ENCODE measurements around the gene RAET1G. TPM values are rescaled to one million over a fixed set of nuclear protein-coding genes. Genes with fewer than 3 reads are reported as not detected.

The RAET1G gene
- total RNA-seq, 1 donor from 2014 or later = 0.73 TPM

DNA sequence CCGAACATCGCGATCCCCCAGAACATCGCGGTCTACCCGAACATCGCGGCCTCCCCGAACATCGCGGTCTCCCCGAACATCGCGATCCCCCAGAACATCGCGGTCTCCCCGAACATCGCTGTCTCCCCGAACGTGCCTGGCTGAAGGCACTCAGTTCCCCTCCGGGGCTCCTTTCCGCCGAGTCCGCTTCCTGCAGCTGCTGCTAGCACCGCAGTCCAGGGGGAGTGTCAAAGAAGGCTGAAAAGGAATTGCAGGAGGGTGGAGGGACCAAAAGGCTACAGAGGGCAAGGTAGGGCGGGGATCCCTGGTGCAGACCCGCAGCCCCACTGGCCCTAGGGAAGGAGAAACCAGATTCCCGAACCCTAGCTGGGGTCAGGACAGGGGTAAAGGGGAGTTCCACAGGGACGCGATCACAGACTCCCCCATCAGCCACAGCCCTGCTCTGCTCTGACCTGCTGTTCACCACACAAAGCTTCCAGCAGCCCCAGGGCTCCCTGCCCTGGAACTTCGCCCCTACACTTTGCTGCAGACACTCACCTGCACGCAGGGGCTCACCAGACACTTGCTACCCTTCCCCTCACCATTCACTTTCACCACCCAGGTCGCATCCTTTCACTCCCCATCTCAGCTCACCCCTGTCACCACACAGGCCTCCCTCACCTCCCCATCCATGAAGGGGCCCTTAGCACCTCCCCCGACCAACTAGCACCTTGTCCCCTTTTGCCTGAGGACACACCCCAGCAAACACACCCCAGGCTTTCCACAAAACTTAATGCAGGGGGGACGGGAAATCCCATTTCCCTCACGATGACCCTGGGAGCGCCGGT is 42.5 kb upstream of the RAET1G start:
- Mint-ChIP-seq H3K36me3 (ENCODE audit: unreplicated experiment) (peaks cover 3% of the 10 kb centered on the region), H3K9me3 (ENCODE audit: unreplicated experiment) (no peaks in the 10 kb centered on the region), H3K4me3 (ENCODE audit: unreplicated experiment) (peak overlapping the region; percentile 84), H3K27ac (ENCODE audit: unreplicated experiment) (peak overlapping the region; percentile 70), H3K4me1 (ENCODE audit: unreplicated experiment) (peaks cover 23% of the 10 kb centered on the region), H3K27me3 (ENCODE audit: unreplicated experiment) (peaks cover 45% of the 10 kb centered on the region)
- no peak for DNase-seq (ENCODE audit: extremely low spot score, unreplicated experiment)
- TF ChIP-seq, protein P1, sequence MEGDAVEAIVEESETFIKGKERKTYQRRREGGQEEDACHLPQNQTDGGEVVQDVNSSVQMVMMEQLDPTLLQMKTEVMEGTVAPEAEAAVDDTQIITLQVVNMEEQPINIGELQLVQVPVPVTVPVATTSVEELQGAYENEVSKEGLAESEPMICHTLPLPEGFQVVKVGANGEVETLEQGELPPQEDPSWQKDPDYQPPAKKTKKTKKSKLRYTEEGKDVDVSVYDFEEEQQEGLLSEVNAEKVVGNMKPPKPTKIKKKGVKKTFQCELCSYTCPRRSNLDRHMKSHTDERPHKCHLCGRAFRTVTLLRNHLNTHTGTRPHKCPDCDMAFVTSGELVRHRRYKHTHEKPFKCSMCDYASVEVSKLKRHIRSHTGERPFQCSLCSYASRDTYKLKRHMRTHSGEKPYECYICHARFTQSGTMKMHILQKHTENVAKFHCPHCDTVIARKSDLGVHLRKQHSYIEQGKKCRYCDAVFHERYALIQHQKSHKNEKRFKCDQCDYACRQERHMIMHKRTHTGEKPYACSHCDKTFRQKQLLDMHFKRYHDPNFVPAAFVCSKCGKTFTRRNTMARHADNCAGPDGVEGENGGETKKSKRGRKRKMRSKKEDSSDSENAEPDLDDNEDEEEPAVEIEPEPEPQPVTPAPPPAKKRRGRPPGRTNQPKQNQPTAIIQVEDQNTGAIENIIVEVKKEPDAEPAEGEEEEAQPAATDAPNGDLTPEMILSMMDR (IDR thresholded peaks at IDR 0.05) = no peak

DNA sequence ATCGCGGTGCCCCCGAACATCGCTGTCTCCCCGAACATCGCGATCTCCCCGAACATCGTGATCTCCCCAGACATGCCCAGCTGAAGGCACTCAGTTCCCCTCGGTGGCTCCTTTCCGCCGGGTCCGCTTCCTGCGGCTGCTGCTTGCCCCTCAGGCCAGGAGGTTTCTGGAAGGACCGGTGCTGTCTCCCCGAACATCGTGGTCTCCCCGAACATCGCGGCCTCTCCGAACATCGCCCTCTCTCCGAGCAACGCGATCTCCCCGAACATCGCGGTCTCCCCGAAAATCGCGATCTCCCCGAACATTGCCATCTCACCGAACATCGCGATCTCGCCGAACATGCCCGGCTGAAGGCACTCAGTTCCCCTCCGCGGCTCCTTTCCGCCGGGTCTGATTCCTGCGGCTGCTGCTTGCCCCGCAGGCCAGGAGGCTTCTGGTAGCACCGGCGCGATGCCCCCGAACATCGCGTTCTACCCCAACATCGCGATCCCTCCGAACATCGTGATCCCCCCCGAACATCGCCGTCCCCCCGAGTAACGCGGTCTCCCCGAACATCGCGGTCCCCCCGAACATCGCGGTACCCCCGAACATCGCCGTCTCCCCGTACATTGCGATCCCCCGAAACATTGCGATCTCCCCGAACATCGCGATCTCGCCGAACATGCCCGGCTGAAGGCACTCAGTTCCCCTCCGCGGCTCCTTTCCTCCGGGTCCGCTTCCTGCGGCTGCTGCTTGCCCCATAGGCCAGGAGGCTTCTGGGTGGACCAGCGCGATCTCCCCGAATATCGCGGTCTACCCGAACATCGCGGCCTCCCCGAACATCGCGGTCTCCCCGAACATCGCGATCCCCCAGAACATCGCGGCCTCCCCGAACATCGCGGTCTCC is 41.6 kb upstream of the RAET1G start:
- no peaks in the 10 kb centered on the region for H3K36me3 Mint-ChIP-seq (ENCODE audit: unreplicated experiment)
- TF ChIP-seq, protein P1 (IDR thresholded peaks at IDR 0.05) = no peak
- peaks cover 23% of the 10 kb centered on the region for H3K4me1 Mint-ChIP-seq (ENCODE audit: unreplicated experiment)
- H3K4me3 Mint-ChIP-seq (ENCODE audit: unreplicated experiment) = peak overlapping the region; percentile 84
- H3K9me3 Mint-ChIP-seq (ENCODE audit: unreplicated experiment) = no peaks in the 10 kb centered on the region
- H3K27ac Mint-ChIP-seq (ENCODE audit: unreplicated experiment) = peak overlapping the region; percentile 89
- H3K27me3 Mint-ChIP-seq (ENCODE audit: unreplicated experiment) = peaks cover 49% of the 10 kb centered on the region
- DNase-seq (ENCODE audit: extremely low spot score, unreplicated experiment) = no peak

DNA sequence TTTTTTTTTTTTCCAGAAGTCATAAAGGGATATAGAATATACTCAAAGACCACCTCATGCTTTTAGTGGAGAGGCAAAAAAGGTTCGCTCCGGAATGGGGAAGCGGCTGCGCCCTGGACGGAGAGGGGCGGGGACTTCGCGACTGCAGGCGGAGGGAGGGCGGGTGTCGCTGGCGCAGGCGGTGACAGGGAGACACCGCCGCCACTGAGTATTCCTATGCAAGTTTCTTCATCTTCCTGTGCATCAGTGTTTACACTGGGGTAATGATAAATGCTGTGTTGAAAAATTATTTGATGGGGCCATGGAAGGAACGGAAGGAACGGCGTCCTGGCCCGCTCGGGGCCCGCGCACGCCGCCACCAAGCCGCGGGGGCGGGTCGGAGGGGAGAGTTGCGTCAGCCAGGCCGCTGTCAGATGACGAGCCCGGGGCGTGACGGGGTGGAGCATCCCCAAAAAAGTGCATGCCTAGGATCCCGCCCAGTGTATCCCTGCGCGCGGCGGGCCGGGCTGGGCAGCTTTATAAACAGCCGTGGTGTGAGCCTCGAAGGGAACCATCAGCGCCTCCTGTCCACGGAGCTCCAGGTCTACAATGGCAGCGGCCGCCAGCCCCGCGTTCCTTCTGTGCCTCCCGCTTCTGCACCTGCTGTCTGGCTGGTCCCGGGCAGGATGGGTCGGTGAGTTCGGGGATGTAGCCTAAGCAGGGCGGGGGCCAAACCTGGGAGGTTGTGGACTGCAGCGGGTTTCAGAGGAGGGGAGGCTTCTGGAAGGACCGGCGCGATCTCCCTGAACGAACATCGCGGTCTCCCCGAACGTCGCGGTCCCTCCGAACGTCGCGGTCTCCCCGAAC is 40.8 kb upstream of the RAET1G start, which contains the start of gene ULBP1:
TSS of gene ULBP1 (plus strand) at position 482 of the 846 bp plus-strand sequence. CDS start at position 589, 107 bp downstream.
- Mint-ChIP-seq H3K4me3 (ENCODE audit: unreplicated experiment) (peak within 1 kb of the TSS; percentile 84), H3K9me3 (ENCODE audit: unreplicated experiment) (no peaks in the 10 kb centered on the region), H3K27me3 (ENCODE audit: unreplicated experiment) (peaks cover 56% of the 10 kb centered on the region), H3K4me1 (ENCODE audit: unreplicated experiment) (peaks cover 23% of the 10 kb centered on the region), H3K27ac (ENCODE audit: unreplicated experiment) (peak within 1 kb of the TSS; percentile 89), H3K36me3 (ENCODE audit: unreplicated experiment) (no peaks in the 10 kb centered on the region)
- peak; percentile 95 for DNase-seq (ENCODE audit: extremely low spot score, unreplicated experiment)
- TF ChIP-seq, protein P1 (IDR thresholded peaks at IDR 0.05) = no peak

DNA sequence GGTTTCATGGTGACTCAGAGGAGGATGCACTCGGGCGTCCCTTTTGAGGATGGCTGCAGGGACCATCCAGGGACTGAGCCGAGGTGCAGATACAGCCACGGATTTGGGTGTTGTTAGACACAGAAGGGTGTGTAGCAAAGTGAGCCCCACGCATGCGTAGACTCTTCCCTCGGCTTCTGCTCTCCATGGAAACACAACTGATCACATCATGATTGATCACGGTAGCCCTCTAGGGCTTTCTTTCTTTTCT is 40.2 kb upstream of the RAET1G start:
- Mint-ChIP-seq H3K27ac (ENCODE audit: unreplicated experiment) (peak overlapping the region; percentile 89), H3K36me3 (ENCODE audit: unreplicated experiment) (no peaks in the 10 kb centered on the region), H3K4me1 (ENCODE audit: unreplicated experiment) (peaks cover 23% of the 10 kb centered on the region), H3K27me3 (ENCODE audit: unreplicated experiment) (peaks cover 58% of the 10 kb centered on the region), H3K4me3 (ENCODE audit: unreplicated experiment) (peak overlapping the region; percentile 84), H3K9me3 (ENCODE audit: unreplicated experiment) (no peaks in the 10 kb centered on the region)
- no peak for DNase-seq (ENCODE audit: extremely low spot score, unreplicated experiment)
- TF ChIP-seq, protein P1 (IDR thresholded peaks at IDR 0.05) = no peak
